SU-DHL-6 (cell line): ENCODE results near the gene YIPF1.
A peak's percentile ranks its signal among the peaks of the same experiment; 100 is the strongest.
"Not testable (repeated sequence)": the region's sequence is repeated elsewhere in the genome, so short reads cannot be mapped to it uniquely, and the experiment has no call there.

Experiments
- H2AFZ ChIP-seq: fragments of 200-600 bp; sonication (generic); 2 replicates; pipeline ENCODE4 v1.6.1; 2014; ENCODE audit warnings: low read depth, mild to moderate bottlenecking, moderate library complexity, mixed read lengths, antibody characterized with exemption, low read length; ENCODE audit not compliant: severe bottlenecking
- H3F3A ChIP-seq: fragments of 200-600 bp; shearing (Covaris generic); 2 replicates; pipeline ENCODE4 v1.6.0; 2016; ENCODE audit warnings: antibody characterized with exemption, mild to moderate bottlenecking; ENCODE audit not compliant: insufficient read depth
- H3K27ac ChIP-seq: fragments of 200-600 bp; sonication (generic); 2 replicates; pipeline ENCODE4 v1.5.1; 2016; ENCODE audit warnings: low read depth, mild to moderate bottlenecking, low read length, moderate library complexity, mixed read lengths
- H3K27me3 ChIP-seq: fragments of 200-600 bp; sonication (generic), shearing (Covaris generic); 2 replicates; pipeline ENCODE4 v1.6.0; 2014; ENCODE audit warnings: mild to moderate bottlenecking, low read length
- H3K36me3 ChIP-seq: fragments of 200-600 bp; sonication (generic); 2 replicates; pipeline ENCODE4 v1.6.1; 2014; ENCODE audit warnings: mild to moderate bottlenecking, low read length, mixed read lengths
- H3K4me2 ChIP-seq: fragments of 300-600, 200-600 bp; shearing (Covaris generic), sonication (generic); 2 replicates; pipeline ENCODE4 v1.6.0; 2014; ENCODE audit warnings: low read length, low read depth, mild to moderate bottlenecking; ENCODE audit not compliant: poor library complexity, severe bottlenecking
- H3K4me3 ChIP-seq: fragments of 200-600 bp; sonication (generic); 2 replicates; pipeline ENCODE4 v1.5.1; 2014; ENCODE audit warnings: antibody characterized with exemption, low read length, mild to moderate bottlenecking, mixed read lengths; ENCODE audit not compliant: insufficient read depth, poor library complexity, severe bottlenecking
- H3K79me2 ChIP-seq: fragments of 200-600 bp; sonication (generic); 2 replicates; pipeline ENCODE4 v1.6.1; 2014; ENCODE audit warnings: mild to moderate bottlenecking, low read length, moderate library complexity; ENCODE audit not compliant: insufficient read depth
- H3K9ac ChIP-seq: fragments of 200-600 bp; sonication (generic); 2 replicates; pipeline ENCODE4 v1.7.0; 2014; ENCODE audit warnings: mild to moderate bottlenecking, low read length
- H3K9me2 ChIP-seq: fragments of 200-600 bp; sonication (generic); replicated peaks from 2 replicates; pipeline ENCODE4 v1.6.1; 2014; ENCODE audit warnings: low read length; ENCODE audit not compliant: insufficient read depth
- H3K9me3 ChIP-seq: fragments of 200-600 bp; sonication (generic); 2 replicates; pipeline ENCODE4 v1.6.1; 2014; ENCODE audit warnings: low read length, mixed read lengths; ENCODE audit not compliant: insufficient read depth
- H4K20me1 ChIP-seq: fragments of 200-600 bp; sonication (generic); 2 replicates; pipeline ENCODE4 v1.6.1; 2014; ENCODE audit warnings: low read depth, mild to moderate bottlenecking, antibody characterized with exemption, low read length, moderate library complexity, mixed read lengths
- EZH2phosphoT487 ChIP-seq: fragments of 200-600 bp; sonication (generic), shearing (Covaris generic); conservative IDR thresholded peaks from 2 replicates; pipeline ENCODE4 v1.6.1; 2018; ENCODE audit warnings: mild to moderate bottlenecking, antibody characterized with exemption, low read length, moderate library complexity, mixed read lengths
- TF ChIP-seq, protein P1 (sequence below): fragments of 200-600 bp; sonication (generic); IDR thresholded peaks from one replicate; pipeline ENCODE4 v1.5.1; 2017; ENCODE audit warnings: antibody characterized with exemption, mild to moderate bottlenecking, low read length, moderate library complexity; ENCODE audit not compliant: insufficient read depth, poor library complexity, severe bottlenecking

Gene YIPF1

DNA sequence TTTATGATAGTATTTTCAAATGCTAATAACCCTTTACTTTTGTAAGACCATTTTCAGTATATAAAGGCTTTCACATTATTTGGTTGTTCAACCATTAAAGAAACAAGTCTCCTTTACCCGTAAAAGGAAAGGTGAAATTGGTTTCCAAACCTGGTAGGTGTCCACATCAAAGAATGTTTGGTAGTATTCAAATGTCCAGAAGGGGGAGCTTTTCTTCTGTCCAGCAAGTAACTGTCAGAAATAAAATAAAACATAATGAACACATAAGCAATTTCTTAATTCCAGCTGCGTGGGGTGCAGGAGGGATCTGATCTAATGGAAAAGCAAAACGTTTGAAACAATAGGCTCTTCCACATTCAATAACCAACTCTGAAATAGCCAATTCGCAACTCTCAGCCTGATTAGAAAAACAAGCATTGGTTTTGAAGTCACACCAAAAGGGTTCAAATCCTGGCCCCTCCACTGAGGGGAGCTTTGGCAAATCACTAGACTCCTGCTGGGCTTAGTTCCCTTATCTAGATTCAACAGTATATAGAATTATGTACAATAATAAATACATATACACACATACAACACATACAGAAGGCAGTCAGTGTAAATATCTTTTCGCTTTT, 11.0 kb downstream of the YIPF1 start:
- Histone ChIP-seq H2AFZ (no peak overlapping the region), H3K9me3 (no peaks in the 10 kb centered on the region), H4K20me1 (no peaks in the 10 kb centered on the region), H3K9me2 (no peaks in the 10 kb centered on the region), H3K9ac (no peak overlapping the region), H3K27ac (no peak overlapping the region), H3F3A (no peaks in the 10 kb centered on the region), H3K79me2 (no peaks in the 10 kb centered on the region), H3K4me2 (no peak overlapping the region), H3K36me3 (no peaks in the 10 kb centered on the region), H3K27me3 (no peaks in the 10 kb centered on the region), H3K4me3 (no peak overlapping the region)
- TF ChIP-seq, protein P1, sequence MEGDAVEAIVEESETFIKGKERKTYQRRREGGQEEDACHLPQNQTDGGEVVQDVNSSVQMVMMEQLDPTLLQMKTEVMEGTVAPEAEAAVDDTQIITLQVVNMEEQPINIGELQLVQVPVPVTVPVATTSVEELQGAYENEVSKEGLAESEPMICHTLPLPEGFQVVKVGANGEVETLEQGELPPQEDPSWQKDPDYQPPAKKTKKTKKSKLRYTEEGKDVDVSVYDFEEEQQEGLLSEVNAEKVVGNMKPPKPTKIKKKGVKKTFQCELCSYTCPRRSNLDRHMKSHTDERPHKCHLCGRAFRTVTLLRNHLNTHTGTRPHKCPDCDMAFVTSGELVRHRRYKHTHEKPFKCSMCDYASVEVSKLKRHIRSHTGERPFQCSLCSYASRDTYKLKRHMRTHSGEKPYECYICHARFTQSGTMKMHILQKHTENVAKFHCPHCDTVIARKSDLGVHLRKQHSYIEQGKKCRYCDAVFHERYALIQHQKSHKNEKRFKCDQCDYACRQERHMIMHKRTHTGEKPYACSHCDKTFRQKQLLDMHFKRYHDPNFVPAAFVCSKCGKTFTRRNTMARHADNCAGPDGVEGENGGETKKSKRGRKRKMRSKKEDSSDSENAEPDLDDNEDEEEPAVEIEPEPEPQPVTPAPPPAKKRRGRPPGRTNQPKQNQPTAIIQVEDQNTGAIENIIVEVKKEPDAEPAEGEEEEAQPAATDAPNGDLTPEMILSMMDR: peak; percentile 56
- TF ChIP-seq EZH2phosphoT487: no peak

DNA sequence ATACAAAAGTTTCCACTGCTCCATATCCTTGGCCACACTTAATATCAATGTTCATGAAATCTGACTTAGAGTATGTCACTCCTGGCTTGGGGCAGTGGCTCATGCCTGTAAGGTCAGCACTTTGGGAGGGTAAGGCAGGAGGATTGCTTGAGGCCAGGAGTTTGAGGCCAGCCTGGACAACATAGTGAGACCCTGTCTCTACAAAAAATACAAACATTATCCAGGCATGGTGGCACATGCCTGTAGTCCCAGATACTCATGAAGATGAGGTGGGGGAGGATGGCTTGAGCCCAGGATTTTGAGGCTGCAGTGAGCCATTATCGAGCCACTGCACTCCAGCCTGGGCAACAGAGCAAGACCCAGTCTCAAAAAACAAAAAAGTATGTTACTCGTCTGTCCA, 14.4 kb downstream of the YIPF1 start:
- not testable (repeated sequence) for H3K4me3 ChIP-seq, H3K9me2 ChIP-seq, H4K20me1 ChIP-seq, H3K36me3 ChIP-seq, H3K27me3 ChIP-seq, H2AFZ ChIP-seq, H3F3A ChIP-seq, H3K27ac ChIP-seq, H3K9me3 ChIP-seq, H3K79me2 ChIP-seq, H3K9ac ChIP-seq, H3K4me2 ChIP-seq

DNA sequence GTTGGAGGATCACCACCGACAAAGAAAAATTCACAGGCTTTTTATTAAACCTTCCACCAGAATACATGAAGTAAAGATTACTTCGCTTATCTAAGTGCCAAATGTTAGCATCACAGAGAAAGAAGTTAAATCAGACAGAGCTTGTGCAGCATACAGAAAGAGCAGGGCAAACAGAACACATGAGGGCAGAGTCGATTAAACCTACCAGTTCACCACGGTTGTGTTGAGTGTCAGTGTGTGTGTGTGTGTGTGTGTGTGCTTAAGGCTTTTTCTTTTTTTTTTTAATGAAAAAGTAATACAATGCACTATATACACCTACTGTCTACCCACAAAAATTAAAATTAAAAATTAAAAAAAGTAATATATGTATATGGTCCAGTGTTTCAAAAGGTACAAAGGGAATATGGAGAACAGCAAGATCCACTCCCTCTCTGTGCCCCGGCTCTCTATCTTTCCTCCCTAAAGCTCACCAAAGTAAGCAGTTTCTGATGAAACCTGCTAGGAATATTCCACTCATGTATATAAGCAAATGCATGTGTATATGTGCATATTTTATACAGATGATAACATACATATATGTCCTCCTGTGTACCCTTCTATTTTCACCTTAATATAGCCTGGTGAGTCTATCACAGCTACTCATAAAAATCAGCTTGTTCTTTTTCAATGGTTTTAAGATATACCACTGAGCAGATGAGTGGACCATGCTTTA, 17.7 kb downstream of the YIPF1 start:
- Histone ChIP-seq H3K4me2 (no peak overlapping the region), H3K4me3 (no peak overlapping the region), H3K79me2 (no peaks in the 10 kb centered on the region), H3K9me2 (no peaks in the 10 kb centered on the region), H3K9ac (no peak overlapping the region), H3K27me3 (no peaks in the 10 kb centered on the region), H3F3A (0 out of 2 replicates have a peak, but pooled peaks cover 6% of the 10 kb centered on the region), H2AFZ (no peak overlapping the region), H3K9me3 (no peaks in the 10 kb centered on the region), H4K20me1 (no peaks in the 10 kb centered on the region), H3K27ac (no peak overlapping the region), H3K36me3 (no peaks in the 10 kb centered on the region)
- TF ChIP-seq, protein P1: no peak
- TF ChIP-seq EZH2phosphoT487: no peak

DNA sequence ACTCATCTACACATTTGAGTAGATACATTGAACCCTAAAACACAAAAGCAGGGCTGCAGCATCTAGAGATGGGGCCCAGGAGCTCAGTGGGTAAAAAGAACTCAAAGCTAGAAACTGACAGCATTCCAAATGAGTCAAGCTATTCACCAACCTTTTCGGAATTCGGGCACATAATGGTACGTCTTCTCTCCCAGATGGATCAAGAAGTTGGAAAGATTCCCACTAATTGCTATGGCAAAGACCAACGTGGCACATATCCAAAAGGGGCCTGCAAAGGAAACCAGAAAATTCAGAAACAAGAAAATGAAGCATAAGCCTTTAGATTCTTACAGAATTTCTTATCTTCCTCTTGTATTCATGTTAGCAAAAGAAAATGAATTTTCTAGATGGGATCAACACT, 18.4 kb downstream of the YIPF1 start:
- H2AFZ ChIP-seq: no peak overlapping the region
- H3K4me3 ChIP-seq: no peak overlapping the region
- no peak overlapping the region for H3K4me2 ChIP-seq
- H4K20me1 ChIP-seq: no peaks in the 10 kb centered on the region
- no peaks in the 10 kb centered on the region for H3K27me3 ChIP-seq
- no peaks in the 10 kb centered on the region for H3K9me2 ChIP-seq
- no peaks in the 10 kb centered on the region for H3K36me3 ChIP-seq
- 0 out of 2 replicates have a peak, but pooled peaks cover 6% of the 10 kb centered on the region for H3F3A ChIP-seq
- H3K9me3 ChIP-seq: no peaks in the 10 kb centered on the region
- no peaks in the 10 kb centered on the region for H3K79me2 ChIP-seq
- no peak for TF ChIP-seq EZH2phosphoT487
- TF ChIP-seq, protein P1: no peak
- no peak overlapping the region for H3K9ac ChIP-seq
- no peak overlapping the region for H3K27ac ChIP-seq
